ENCODE measurements around the gene CEP350. TPM values are rescaled to one million over a fixed set of nuclear protein-coding genes. Genes with fewer than 3 reads are reported as not detected.

CEP350 gene
- total and polyA plus RNA-seq, 2 donors from 2014 or later, result 2.8 to 46.5 TPM

GRCh38 chr1:179917601-179918429 lies 36.8 kb upstream of the CEP350 start:
- Histone ChIP-seq H3K4me1 (ENCODE audit: control insufficient read depth in 2 of 3, insufficient read depth in 2 of 3, low read depth in 1 of 3, low read length in 3 of 3) (no peaks in the 10 kb centered on the region), H3K9me3 (ENCODE audit: control insufficient read depth in 2 of 3, insufficient read depth in 1 of 3, low read length in 3 of 3) (no peaks in the 10 kb centered on the region), H3K27ac (ENCODE audit: low read depth in 2 of 2, low read length in 2 of 2) (no peak overlapping the region), H3K27me3 (ENCODE audit: control insufficient read depth, insufficient read depth, low read length) (no peaks in the 10 kb centered on the region), H3K9ac (ENCODE audit: low read length in 3 of 3) (no peak overlapping the region), H3K36me3 (ENCODE audit: control insufficient read depth in 2 of 3, insufficient read depth in 3 of 3, low read length in 3 of 3) (peaks cover 2 to 24% (median 12%) of the 10 kb centered on the region in 3 donors), H3K4me3 (ENCODE audit: low read length in 3 of 3) (no peak overlapping the region)
- no peak for DNase-seq
- no peak for TF ChIP-seq CTCF (IDR thresholded peaks at IDR 0.05; ENCODE audit: borderline replicate concordance, extremely low read depth, insufficient read depth)
- intact Hi-C loops (cut with DNase I), result no loop called here
- FAIRE-seq, result no peak

- no peaks in the 10 kb centered on the region for H3K27me3 ChIP-seq (ENCODE audit: control insufficient read depth, insufficient read depth, low read length)
- DNase-seq (peak in 1 of 5 donors; percentile 12), FAIRE-seq (no peak)
- intact Hi-C loops (cut with DNase I), result no loop called here
- H3K4me3 ChIP-seq (ENCODE audit: low read length in 3 of 3), result no peak overlapping the region
- H3K9ac ChIP-seq (ENCODE audit: low read length in 3 of 3), result no peak overlapping the region
- no peak overlapping the region for H3K27ac ChIP-seq (ENCODE audit: low read depth in 2 of 2, low read length in 2 of 2)
- H3K36me3 ChIP-seq (ENCODE audit: control insufficient read depth in 2 of 3, insufficient read depth in 3 of 3, low read length in 3 of 3), result peaks cover 2 to 18% (median 10%) of the 10 kb centered on the region in 3 donors
- no peak for TF ChIP-seq CTCF (IDR thresholded peaks at IDR 0.05; ENCODE audit: borderline replicate concordance, extremely low read depth, insufficient read depth)
- H3K9me3 ChIP-seq (ENCODE audit: control insufficient read depth in 2 of 3, insufficient read depth in 1 of 3, low read length in 3 of 3), result no peaks in the 10 kb centered on the region
- H3K4me1 ChIP-seq (ENCODE audit: control insufficient read depth in 2 of 3, insufficient read depth in 2 of 3, low read depth in 1 of 3, low read length in 3 of 3), result no peaks in the 10 kb centered on the region
Measured at GRCh38 chr1:179921472-179921871, 33.1 kb upstream of the CEP350 start.

- Histone ChIP-seq H3K36me3 (ENCODE audit: control insufficient read depth in 2 of 3, insufficient read depth in 3 of 3, low read length in 3 of 3) (peaks cover 2 to 18% (median 10%) of the 10 kb centered on the region in 3 donors), H3K9ac (ENCODE audit: low read length in 3 of 3) (no peak overlapping the region), H3K4me3 (ENCODE audit: low read length in 3 of 3) (no peak overlapping the region), H3K9me3 (ENCODE audit: control insufficient read depth in 2 of 3, insufficient read depth in 1 of 3, low read length in 3 of 3) (no peaks in the 10 kb centered on the region), H3K4me1 (ENCODE audit: control insufficient read depth in 2 of 3, insufficient read depth in 2 of 3, low read depth in 1 of 3, low read length in 3 of 3) (no peaks in the 10 kb centered on the region), H3K27ac (ENCODE audit: low read depth in 2 of 2, low read length in 2 of 2) (no peak overlapping the region), H3K27me3 (ENCODE audit: control insufficient read depth, insufficient read depth, low read length) (no peaks in the 10 kb centered on the region)
- TF ChIP-seq CTCF (IDR thresholded peaks at IDR 0.05; ENCODE audit: borderline replicate concordance, extremely low read depth, insufficient read depth), result no peak
- intact Hi-C loops (cut with DNase I), result no loop called here
- FAIRE-seq, result no peak
- DNase-seq, result no peak
Measured at GRCh38 chr1:179921981-179922872, 32.4 kb upstream of the CEP350 start.

Data from kidney (tissue), 14 donors.